ENCODE results near the gene PIN1. TPM values are rescaled to one million over a fixed set of nuclear protein-coding genes. Genes with fewer than 3 reads are reported as not detected.
"Not testable (repeated sequence)": the region's sequence is repeated elsewhere in the genome, so short reads cannot be mapped to it uniquely, and the experiment has no call there.

The PIN1 gene
- total and polyA plus RNA-seq, 5 donors from 2014 or later, result 72.0 to 135 (median 101) TPM

DNA sequence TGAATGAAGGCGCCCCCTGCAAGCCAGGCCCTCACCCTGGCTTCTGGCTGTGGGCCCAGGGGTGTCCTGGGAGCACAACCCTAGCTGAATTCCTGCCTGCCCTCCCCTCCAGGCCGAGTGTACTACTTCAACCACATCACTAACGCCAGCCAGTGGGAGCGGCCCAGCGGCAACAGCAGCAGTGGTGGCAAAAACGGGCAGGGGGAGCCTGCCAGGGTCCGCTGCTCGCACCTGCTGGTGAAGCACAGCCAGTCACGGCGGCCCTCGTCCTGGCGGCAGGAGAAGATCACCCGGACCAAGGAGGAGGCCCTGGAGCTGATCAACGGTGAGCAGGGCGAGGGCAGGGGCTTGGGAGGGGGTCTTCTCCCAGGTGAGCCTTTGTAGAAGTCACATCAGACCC, 3.2 kb downstream of the PIN1 start:
- H3K4me1 ChIP-seq (ENCODE audit: control insufficient read depth, insufficient read depth, low read length, poor library complexity, severe bottlenecking), result peaks cover 19% of the 10 kb centered on the region
- Mint-ChIP-seq H3K4me3 (peak overlapping the region in 1 of 4 donors; percentile 69), H3K36me3 (peaks cover 25% of the 10 kb centered on the region), H3K9me3 (peaks cover 0 to 2% (median 0%) of the 10 kb centered on the region in 7 donors), H3K4me1 (peaks cover 5 to 42% (median 19%) of the 10 kb centered on the region in 4 donors), H3K27me3 (no peaks in the 10 kb centered on the region), H3K27ac (peak overlapping the region in 1 of 3 donors; percentile 20)
- no peaks in the 10 kb centered on the region for H3K27me3 ChIP-seq (ENCODE audit: control insufficient read depth, insufficient read depth, low read length)
- H3K27ac ChIP-seq (ENCODE audit: insufficient read depth, low read length, poor library complexity, severe bottlenecking), result no peak overlapping the region
- ATAC-seq (ENCODE audit: low read depth in 2 of 2) (no peak), DNase-seq (no peak)
- H3K9me3 ChIP-seq (ENCODE audit: control insufficient read depth in 2 of 2, low read length in 2 of 2), result no peaks in the 10 kb centered on the region
- H3K36me3 ChIP-seq (ENCODE audit: control insufficient read depth, insufficient read depth, low read length), result peaks cover 58% of the 10 kb centered on the region
- H3K4me3 ChIP-seq (ENCODE audit: low read depth, low read length), result no peak overlapping the region

DNA sequence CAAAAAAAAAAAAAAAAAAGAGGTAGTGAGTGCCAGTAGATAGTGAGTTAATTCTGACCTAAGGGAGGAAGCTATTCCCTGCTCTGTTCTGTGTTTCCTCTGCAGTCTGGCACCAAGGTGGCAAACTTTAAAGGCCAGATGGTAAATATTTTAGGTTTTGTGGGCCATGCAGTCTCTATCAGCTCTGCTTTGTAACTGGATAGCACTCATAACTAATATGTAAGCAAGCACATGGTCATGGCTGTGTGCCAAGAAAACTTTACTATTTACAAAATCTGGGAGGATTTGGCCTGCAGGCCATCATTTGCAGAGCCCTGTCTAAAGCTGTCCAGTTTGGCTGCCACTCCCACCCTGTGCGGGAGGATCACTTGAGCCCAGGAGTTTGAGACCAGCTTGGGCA, 4.3 kb downstream of the PIN1 start:
- peaks cover 0 to 2% (median 0%) of the 10 kb centered on the region in 7 donors for H3K9me3 Mint-ChIP-seq
- Histone ChIP-seq H3K27me3 (ENCODE audit: control insufficient read depth, insufficient read depth, low read length) (no peaks in the 10 kb centered on the region), H3K36me3 (ENCODE audit: control insufficient read depth, insufficient read depth, low read length) (peaks cover 69% of the 10 kb centered on the region), H3K4me1 (ENCODE audit: control insufficient read depth, insufficient read depth, low read length, poor library complexity, severe bottlenecking) (peaks cover 18% of the 10 kb centered on the region), H3K27ac (ENCODE audit: insufficient read depth, low read length, poor library complexity, severe bottlenecking) (no peak overlapping the region), H3K4me3 (ENCODE audit: low read depth, low read length) (no peak overlapping the region), H3K9me3 (ENCODE audit: control insufficient read depth in 2 of 2, low read length in 2 of 2) (no peaks in the 10 kb centered on the region)
- H3K27ac Mint-ChIP-seq, result no peak overlapping the region
- ATAC-seq (ENCODE audit: low read depth in 2 of 2) (no peak), DNase-seq (no peak)
- no peaks in the 10 kb centered on the region for H3K27me3 Mint-ChIP-seq
- peak overlapping the region in 2 of 4 donors; percentile 50 to 74 for H3K4me3 Mint-ChIP-seq
- peaks cover 32% of the 10 kb centered on the region for H3K36me3 Mint-ChIP-seq
- H3K4me1 Mint-ChIP-seq, result peaks cover 5 to 43% (median 19%) of the 10 kb centered on the region in 4 donors

DNA sequence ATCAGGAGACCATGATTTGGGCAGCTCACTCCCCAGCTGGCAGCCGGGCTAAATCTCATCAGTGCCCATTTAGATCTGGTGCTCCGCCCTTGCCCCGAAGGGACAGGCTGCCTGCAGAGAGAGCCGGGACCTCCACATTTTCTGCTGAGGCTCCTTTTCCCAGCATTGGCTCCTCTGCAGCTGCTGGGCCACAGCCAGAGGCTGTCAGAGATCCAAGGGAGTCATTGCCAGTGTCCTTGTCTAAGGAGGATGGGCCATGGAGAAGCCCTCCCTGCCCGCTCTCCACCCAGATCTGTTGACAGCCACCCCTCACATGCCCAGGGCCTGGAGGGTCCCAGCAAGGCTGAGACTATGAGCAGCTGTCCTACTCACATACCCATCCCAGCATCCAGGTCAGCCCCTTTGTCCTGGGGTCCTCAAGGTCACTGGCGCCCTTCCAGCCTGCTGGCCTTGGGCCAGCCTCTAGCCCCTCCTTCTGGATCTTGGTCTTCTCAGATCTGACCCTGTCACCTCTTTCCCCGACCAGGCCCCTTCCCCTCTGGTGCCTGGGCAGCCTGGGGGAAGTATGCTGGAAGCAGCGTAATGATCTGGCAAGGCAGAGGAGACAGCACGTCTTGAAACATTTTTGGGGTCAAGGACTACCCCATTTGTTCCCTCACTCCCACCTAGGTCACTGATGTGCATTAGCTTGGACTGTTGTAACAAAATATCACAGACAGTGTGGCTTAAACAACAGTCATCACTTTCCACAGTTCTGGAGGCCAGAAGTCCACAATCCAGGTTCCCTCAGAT, 7.9 kb downstream of the PIN1 start:
- no peak for ATAC-seq (ENCODE audit: low read depth in 2 of 2)
- peaks cover 6% of the 10 kb centered on the region for H3K4me1 ChIP-seq (ENCODE audit: control insufficient read depth, insufficient read depth, low read length, poor library complexity, severe bottlenecking)
- no peak overlapping the region for H3K4me3 Mint-ChIP-seq
- H3K9me3 Mint-ChIP-seq, result peaks cover 0 to 2% (median 0%) of the 10 kb centered on the region in 7 donors
- peaks cover 88% of the 10 kb centered on the region for H3K36me3 ChIP-seq (ENCODE audit: control insufficient read depth, insufficient read depth, low read length)
- no peak overlapping the region for H3K27ac Mint-ChIP-seq
- H3K9me3 ChIP-seq (ENCODE audit: control insufficient read depth in 2 of 2, low read length in 2 of 2), result no peaks in the 10 kb centered on the region
- H3K27me3 ChIP-seq (ENCODE audit: control insufficient read depth, insufficient read depth, low read length), result no peaks in the 10 kb centered on the region
- H3K27me3 Mint-ChIP-seq, result no peaks in the 10 kb centered on the region
- H3K27ac ChIP-seq (ENCODE audit: insufficient read depth, low read length, poor library complexity, severe bottlenecking), result no peak overlapping the region
- no peak overlapping the region for H3K4me3 ChIP-seq (ENCODE audit: low read depth, low read length)
- no peak for DNase-seq
- peaks cover 43% of the 10 kb centered on the region for H3K36me3 Mint-ChIP-seq
- peaks cover 0 to 42% (median 12%) of the 10 kb centered on the region in 4 donors for H3K4me1 Mint-ChIP-seq

DNA sequence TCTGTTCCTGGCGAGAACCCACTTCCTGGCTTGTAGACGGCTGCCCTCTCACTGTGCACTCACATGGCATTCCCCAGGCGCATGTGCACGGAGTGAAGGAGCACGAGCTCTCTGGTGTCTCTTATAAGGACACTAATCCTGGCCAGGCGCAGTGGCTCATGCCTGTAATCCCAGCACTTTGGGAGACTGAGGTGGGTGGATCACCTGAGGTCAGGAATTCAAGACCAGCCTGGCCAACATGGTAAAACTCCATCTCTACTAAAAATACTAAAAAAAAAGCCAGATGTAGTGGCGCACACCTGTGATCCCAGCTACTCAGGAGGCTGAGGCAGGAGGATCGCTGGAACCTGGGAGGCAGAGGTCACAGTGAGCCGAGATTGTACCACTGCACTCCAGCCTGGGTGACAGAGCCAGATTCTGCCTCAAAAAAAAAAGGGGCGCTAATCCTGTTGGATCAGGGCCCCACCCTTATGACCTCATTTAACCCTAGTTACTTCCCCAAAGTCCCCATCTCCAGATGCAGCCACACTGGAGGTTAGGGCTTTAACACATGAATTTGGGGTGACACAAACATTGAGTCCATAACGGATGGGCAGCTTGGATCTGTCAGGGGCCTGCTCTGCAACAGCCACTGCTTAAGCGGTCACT, 8.6 kb downstream of the PIN1 start:
- Mint-ChIP-seq H3K4me1 (peaks cover 0 to 43% (median 12%) of the 10 kb centered on the region in 4 donors), H3K36me3 (peaks cover 42% of the 10 kb centered on the region), H3K27ac (peak overlapping the region in 1 of 3 donors; percentile 23)
- not testable (repeated sequence) for H3K4me3 ChIP-seq (ENCODE audit: low read depth, low read length); H3K27ac ChIP-seq (ENCODE audit: insufficient read depth, low read length, poor library complexity, severe bottlenecking); ATAC-seq (ENCODE audit: low read depth in 2 of 2); H3K27me3 Mint-ChIP-seq; H3K4me1 ChIP-seq (ENCODE audit: control insufficient read depth, insufficient read depth, low read length, poor library complexity, severe bottlenecking); H3K9me3 Mint-ChIP-seq; DNase-seq; H3K27me3 ChIP-seq (ENCODE audit: control insufficient read depth, insufficient read depth, low read length); H3K4me3 Mint-ChIP-seq; H3K9me3 ChIP-seq (ENCODE audit: control insufficient read depth in 2 of 2, low read length in 2 of 2)
- H3K36me3 ChIP-seq (ENCODE audit: control insufficient read depth, insufficient read depth, low read length), result peaks cover 87% of the 10 kb centered on the region

DNA sequence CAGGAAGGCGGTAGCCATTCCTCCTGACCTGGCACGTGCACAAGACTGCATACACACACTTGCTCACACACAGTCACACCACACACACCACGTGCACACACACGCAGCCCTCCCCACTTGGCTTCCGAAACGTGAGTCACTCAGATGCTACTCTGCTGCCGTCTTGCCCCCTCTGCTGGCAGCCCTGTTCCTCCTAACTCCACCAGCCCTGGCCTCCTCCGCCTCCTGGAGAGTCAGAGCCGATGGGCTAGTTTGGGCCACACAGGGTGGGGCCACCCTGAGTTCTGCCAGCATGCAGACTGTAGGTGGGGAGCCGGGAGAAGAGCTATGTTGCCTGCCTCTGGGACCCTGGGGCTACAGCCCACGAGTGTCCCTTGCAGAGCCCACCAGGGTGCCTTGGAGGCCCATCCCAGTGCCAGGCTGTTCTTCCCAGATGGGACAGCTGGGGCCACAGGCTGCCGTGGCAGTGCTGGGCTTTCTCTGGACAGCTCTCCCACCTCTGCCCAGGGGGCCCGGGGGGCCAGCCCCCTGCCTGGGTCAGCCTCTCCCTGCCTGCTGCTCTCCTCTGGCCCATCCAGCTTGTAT, 12.1 kb downstream of the PIN1 start:
- H3K27me3 ChIP-seq (ENCODE audit: control insufficient read depth, insufficient read depth, low read length), result no peaks in the 10 kb centered on the region
- H3K4me3 Mint-ChIP-seq, result no peak overlapping the region
- no peak overlapping the region for H3K27ac ChIP-seq (ENCODE audit: insufficient read depth, low read length, poor library complexity, severe bottlenecking)
- peaks cover 10% of the 10 kb centered on the region for H3K4me1 ChIP-seq (ENCODE audit: control insufficient read depth, insufficient read depth, low read length, poor library complexity, severe bottlenecking)
- H3K4me3 ChIP-seq (ENCODE audit: low read depth, low read length), result no peak overlapping the region
- peaks cover 27% of the 10 kb centered on the region for H3K36me3 Mint-ChIP-seq
- no peaks in the 10 kb centered on the region for H3K27me3 Mint-ChIP-seq
- peaks cover 0 to 2% (median 0%) of the 10 kb centered on the region in 7 donors for H3K9me3 Mint-ChIP-seq
- H3K27ac Mint-ChIP-seq, result peak overlapping the region in 2 of 3 donors; percentile 15 to 36
- peaks cover 0 to 36% (median 11%) of the 10 kb centered on the region in 4 donors for H3K4me1 Mint-ChIP-seq
- peak in 1 of 3 donors; percentile 52 for DNase-seq
- peak in 1 of 2 donors; percentile 40 for ATAC-seq (ENCODE audit: low read depth in 2 of 2)
- no peaks in the 10 kb centered on the region for H3K9me3 ChIP-seq (ENCODE audit: control insufficient read depth in 2 of 2, low read length in 2 of 2)
- peaks cover 55% of the 10 kb centered on the region for H3K36me3 ChIP-seq (ENCODE audit: control insufficient read depth, insufficient read depth, low read length)

DNA sequence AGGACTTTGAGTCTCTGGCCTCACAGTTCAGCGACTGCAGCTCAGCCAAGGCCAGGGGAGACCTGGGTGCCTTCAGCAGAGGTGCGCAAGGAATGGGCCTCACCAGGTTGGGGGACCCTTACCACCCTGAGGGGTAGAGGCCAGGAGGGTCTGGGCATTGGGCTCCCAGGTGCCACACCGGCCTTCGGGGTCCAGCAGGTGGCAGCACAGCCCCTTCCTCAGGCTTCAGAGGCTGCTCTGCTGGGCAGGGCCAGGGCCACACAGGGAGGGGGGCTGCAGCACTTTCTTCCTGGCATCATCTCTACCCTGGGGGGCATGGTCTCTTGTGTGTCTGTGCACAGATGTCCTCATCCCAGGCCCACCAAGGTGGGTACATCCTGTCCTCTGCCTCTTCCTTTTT, 12.9 kb downstream of the PIN1 start:
- ATAC-seq (ENCODE audit: low read depth in 2 of 2), result peak in 1 of 2 donors; percentile 61
- Mint-ChIP-seq H3K36me3 (peaks cover 29% of the 10 kb centered on the region), H3K27me3 (no peaks in the 10 kb centered on the region), H3K27ac (peak overlapping the region in 1 of 3 donors; percentile 15), H3K4me1 (peaks cover 0 to 42% (median 18%) of the 10 kb centered on the region in 4 donors), H3K9me3 (peaks cover 0 to 2% (median 0%) of the 10 kb centered on the region in 7 donors), H3K4me3 (no peak overlapping the region)
- DNase-seq, result peak in 1 of 3 donors; percentile 20
- H3K9me3 ChIP-seq (ENCODE audit: control insufficient read depth in 2 of 2, low read length in 2 of 2), result no peaks in the 10 kb centered on the region
- H3K27ac ChIP-seq (ENCODE audit: insufficient read depth, low read length, poor library complexity, severe bottlenecking), result no peak overlapping the region
- no peaks in the 10 kb centered on the region for H3K27me3 ChIP-seq (ENCODE audit: control insufficient read depth, insufficient read depth, low read length)
- H3K4me3 ChIP-seq (ENCODE audit: low read depth, low read length), result no peak overlapping the region
- H3K4me1 ChIP-seq (ENCODE audit: control insufficient read depth, insufficient read depth, low read length, poor library complexity, severe bottlenecking), result peaks cover 10% of the 10 kb centered on the region
- peaks cover 46% of the 10 kb centered on the region for H3K36me3 ChIP-seq (ENCODE audit: control insufficient read depth, insufficient read depth, low read length)

DNA sequence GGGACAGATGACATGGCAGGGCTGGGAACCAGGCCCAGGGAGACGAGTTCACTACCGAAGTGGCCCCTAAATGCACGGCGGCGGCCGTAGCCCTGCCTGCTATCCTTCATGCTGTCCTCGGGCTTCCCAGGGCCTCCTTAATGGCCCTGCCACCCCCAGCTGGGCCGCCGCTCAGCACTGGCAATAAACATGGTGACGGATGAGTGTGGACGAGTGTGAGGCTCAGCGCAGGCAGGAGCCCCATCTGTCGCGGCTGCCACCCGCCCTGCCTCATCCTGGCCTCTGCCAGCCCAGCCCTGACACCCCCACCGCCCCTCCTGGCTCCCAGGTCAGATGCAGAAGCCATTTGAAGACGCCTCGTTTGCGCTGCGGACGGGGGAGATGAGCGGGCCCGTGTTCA, 13.6 kb downstream of the PIN1 start:
- H3K9me3 Mint-ChIP-seq, result peaks cover 0 to 2% (median 0%) of the 10 kb centered on the region in 7 donors
- H3K4me1 Mint-ChIP-seq, result peaks cover 0 to 40% (median 22%) of the 10 kb centered on the region in 4 donors
- Histone ChIP-seq H3K36me3 (ENCODE audit: control insufficient read depth, insufficient read depth, low read length) (peaks cover 40% of the 10 kb centered on the region), H3K27ac (ENCODE audit: insufficient read depth, low read length, poor library complexity, severe bottlenecking) (no peak overlapping the region), H3K4me1 (ENCODE audit: control insufficient read depth, insufficient read depth, low read length, poor library complexity, severe bottlenecking) (peaks cover 13% of the 10 kb centered on the region), H3K27me3 (ENCODE audit: control insufficient read depth, insufficient read depth, low read length) (no peaks in the 10 kb centered on the region), H3K4me3 (ENCODE audit: low read depth, low read length) (no peak overlapping the region), H3K9me3 (ENCODE audit: control insufficient read depth in 2 of 2, low read length in 2 of 2) (no peaks in the 10 kb centered on the region)
- H3K27me3 Mint-ChIP-seq, result no peaks in the 10 kb centered on the region
- DNase-seq (no peak), ATAC-seq (ENCODE audit: low read depth in 2 of 2) (no peak)
- no peak overlapping the region for H3K4me3 Mint-ChIP-seq
- H3K27ac Mint-ChIP-seq, result peak overlapping the region in 1 of 3 donors; percentile 15
- peaks cover 25% of the 10 kb centered on the region for H3K36me3 Mint-ChIP-seq
